Tibial nerve (tissue), 3 donors: ENCODE results near the gene GRB2.

Experiments
- CTCF ChIP-seq, 5 experiments: fragments of 200-600 bp in 3 of 5; fragments of 450-650 bp in 2 of 5; sonication (generic) in 3 of 5; IDR thresholded peaks; one replicate each; pipeline ENCODE4 v1.5.1; 2016 to 2019; ENCODE audit warnings: antibody characterized with exemption in 5 of 5, mild to moderate bottlenecking in 3 of 5, moderate library complexity in 2 of 5
- POLR2A ChIP-seq, 2 donors: fragments of 450-650 bp; IDR thresholded peaks; one replicate each; pipeline ENCODE4 v1.6.1; 2017; ENCODE audit warnings: antibody characterized with exemption in 2 of 2, mild to moderate bottlenecking in 2 of 2, moderate library complexity in 2 of 2

- TF ChIP-seq CTCF (IDR thresholded peaks at IDR 0.05) (no peak), POLR2A (IDR thresholded peaks at IDR 0.05) (no peak)
Observed at GRCh38 chr17:75334723-75335122, 70.8 kb downstream of the GRB2 start.
